Endothelial cell of umbilical vein (primary cell): ENCODE results near the gene OR4D2. TPM values are rescaled to one million over a fixed set of nuclear protein-coding genes. Genes with fewer than 3 reads are reported as not detected.

Experiments used
- BruUV-seq: library from RNA; stranded (reverse); fragments of 400-500 nt; replicated peaks from 2 replicates; lab custom pipeline; 2021; lab: Mats Ljungman, UMichigan
- CTCF ChIA-PET: fragments of 300-600, 350-600 bp; sonication (Branson Sonifier 250); formaldehyde crosslinking; loops from one replicate; lab custom pipeline; 2021; ENCODE audit warnings: antibody characterized with exemption, inconsistent platforms; lab: Charles Lee
- POLR2A ChIA-PET: fragments of 300-600, 350-600 bp; sonication (Branson Sonifier 250); formaldehyde crosslinking; loops from one replicate; lab custom pipeline; 2021; ENCODE audit warnings: antibody characterized with exemption, inconsistent platforms; lab: Charles Lee
- DNase-seq: peaks from one replicate; pipeline ENCODE4 v3.0.0-alpha.2; 2011; ENCODE audit warnings: low read depth, low spot score
- FAIRE-seq: peaks from 2 replicates; lab custom pipeline; 2011; peaks lifted over from hg19 to GRCh38; lab: Jason Lieb, UNC
- H2AFZ ChIP-seq: 2 replicates; pipeline ENCODE4 v1.6.0; 2012; ENCODE audit warnings: low read depth, low read length, control low read depth, inconsistent platforms
- H3K27ac ChIP-seq: 2 replicates; pipeline ENCODE4 v1.5.1; 2011; ENCODE audit warnings: low read depth, mild to moderate bottlenecking, control low read depth, low read length, moderate library complexity; ENCODE audit not compliant: insufficient read depth
- H3K27me3 ChIP-seq, 2 experiments: 2 replicates each; pipeline versions ENCODE4 v1.6.0 to v1.6.1; 2011; ENCODE audit warnings: low read length in 2 of 2, mixed read lengths in 1 of 2; ENCODE audit not compliant: control insufficient read depth in 2 of 2, insufficient read depth in 2 of 2
- H3K36me3 ChIP-seq, 2 experiments: 2 replicates in 1 of 2; 3 replicates in 1 of 2; pipeline ENCODE4 v1.5.1; 2011; ENCODE audit warnings: low read length in 2 of 2, mild to moderate bottlenecking in 1 of 2, moderate library complexity in 1 of 2; ENCODE audit not compliant: control insufficient read depth in 2 of 2, insufficient read depth in 2 of 2; ENCODE audit errors: extremely low read depth in 1 of 2
- H3K4me1 ChIP-seq: 3 replicates; pipeline ENCODE4 v1.5.1; 2011; ENCODE audit warnings: mild to moderate bottlenecking, low read length; ENCODE audit not compliant: control insufficient read depth, insufficient read depth; ENCODE audit errors: extremely low read depth
- H3K4me2 ChIP-seq: 2 replicates; pipeline ENCODE4 v1.6.1; 2011; ENCODE audit warnings: low read length, control low read depth, mixed read lengths; ENCODE audit not compliant: insufficient read depth
- H3K4me3 ChIP-seq, 3 experiments: fragments of 200-600 bp in 1 of 3; sonication (generic), shearing (Covaris generic) in 1 of 3; replicated peaks in 1 of 3; 2 replicates each; pipeline ENCODE4 v1.5.1; 2011 to 2016; ENCODE audit warnings: control low read depth in 3 of 3, low read length in 3 of 3, mild to moderate bottlenecking in 2 of 3, inconsistent platforms in 1 of 3, low read depth in 1 of 3, moderate library complexity in 1 of 3; ENCODE audit not compliant: insufficient read depth in 1 of 3
- H3K79me2 ChIP-seq: 2 replicates; pipeline ENCODE4 v1.6.0; 2012; ENCODE audit warnings: low read length, inconsistent platforms; ENCODE audit not compliant: control insufficient read depth, insufficient read depth
- H3K9ac ChIP-seq: replicated peaks from 2 replicates; pipeline ENCODE3; 2011; ENCODE audit warnings: low read length, control low read depth; ENCODE audit not compliant: insufficient read depth; ENCODE audit errors: extremely low read depth
- H3K9me1 ChIP-seq: replicated peaks from 3 replicates; pipeline ENCODE4 v1.6.0; 2011; ENCODE audit warnings: mild to moderate bottlenecking, low read length; ENCODE audit not compliant: control insufficient read depth, insufficient read depth; ENCODE audit errors: extremely low read depth
- H3K9me3 ChIP-seq: replicated peaks from 2 replicates; pipeline ENCODE4 v1.5.1; 2012; ENCODE audit warnings: low read length, inconsistent platforms; ENCODE audit not compliant: control insufficient read depth, insufficient read depth
- H4K20me1 ChIP-seq: replicated peaks from 2 replicates; pipeline ENCODE3; 2011; ENCODE audit warnings: mild to moderate bottlenecking, low read length; ENCODE audit not compliant: control insufficient read depth, insufficient read depth; ENCODE audit errors: extremely low read depth
- EZH2 ChIP-seq: IDR thresholded peaks from 2 replicates; pipeline ENCODE4 v1.6.1; 2012; ENCODE audit warnings: borderline replicate concordance, low read depth, mild to moderate bottlenecking, moderate library complexity, low read length, inconsistent platforms; ENCODE audit not compliant: severe bottlenecking
- FOS ChIP-seq: IDR thresholded peaks from 2 replicates; pipeline ENCODE4 v1.6.1; 2011; ENCODE audit warnings: mild to moderate bottlenecking, low read length, moderate library complexity, borderline replicate concordance; ENCODE audit not compliant: insufficient read depth
- GATA2 ChIP-seq: IDR thresholded peaks from 2 replicates; pipeline ENCODE4 v1.7.0; 2011; ENCODE audit warnings: low read depth, mild to moderate bottlenecking, moderate library complexity, mixed read lengths, low read length; ENCODE audit not compliant: insufficient read length, insufficient read depth
- JUN ChIP-seq: IDR thresholded peaks from 2 replicates; pipeline ENCODE4 v1.6.1; 2011; ENCODE audit warnings: borderline replicate concordance, low read depth; ENCODE audit not compliant: insufficient read length, insufficient read depth
- MYC ChIP-seq: IDR thresholded peaks from one replicate; pipeline ENCODE4 v1.6.1; 2011; ENCODE audit warnings: mild to moderate bottlenecking, low read depth, low read length
- POLR2A ChIP-seq: IDR thresholded peaks from 2 replicates; pipeline ENCODE4 v1.6.1; 2012; ENCODE audit warnings: low read depth, mild to moderate bottlenecking, control low read depth, low read length
- POLR2AphosphoS5 ChIP-seq: IDR thresholded peaks from 2 replicates; pipeline ENCODE4 v1.6.1; 2012; ENCODE audit warnings: low read depth, mild to moderate bottlenecking, control low read depth, low read length, moderate library complexity; ENCODE audit not compliant: insufficient read depth
- dilution Hi-C: fragments of 300-500 bp; cut with MboI; formaldehyde crosslinking; loops from one replicate; pipeline ENCODE4 v1.15.0; 2019; ENCODE audit warnings: low sequenced_read_pairs; ENCODE audit not compliant: extremely low pct_ligation_motif_present
- intact Hi-C: fragments of 100-400 bp; cut with micrococcal nuclease; formaldehyde crosslinking; loops from one replicate; pipeline ENCODE4 v1.10.0; 2022
- polyA plus RNA-seq, 4 experiments: library from polyadenylated mRNA; depleted of rRNA in 3 of 4; stranded (reverse) in 3 of 4; unstranded in 1 of 4; fragments of >200 nt; gene quantifications; 2 replicates each; pipeline versions ENCODE4 v1.2.1 to v1.2.3, GENCODE V29; 2011 to 2012; ENCODE audit warnings: missing spikeins in 1 of 4
- total RNA-seq: library from RNA; stranded (reverse); gene quantifications from 2 replicates; pipeline ENCODE4 v1.2.3, GENCODE V29; 2021
- TF ChIP-seq, protein P1 (sequence below), 2 donors: IDR thresholded peaks; 1 replicate in 1 of 2; 2 replicates in 1 of 2; pipeline ENCODE4 v1.5.1; 2011; ENCODE audit warnings: low read length in 2 of 2, mild to moderate bottlenecking in 2 of 2, moderate library complexity in 2 of 2, control low read depth in 1 of 2, inconsistent platforms in 1 of 2, low read depth in 1 of 2; ENCODE audit not compliant: insufficient read depth in 1 of 2; ENCODE audit errors: extremely low read depth in 1 of 2
- TF ChIP-seq, protein P2 (sequence below): IDR thresholded peaks from 2 replicates; pipeline ENCODE4 v1.6.1; 2011; ENCODE audit not compliant: insufficient read depth, insufficient read length

Gene OR4D2
- total and polyA plus RNA-seq, 2 donors (not counting 3 experiments of a cell fraction or from before 2014, with no cell fraction given) = not detected

DNA sequence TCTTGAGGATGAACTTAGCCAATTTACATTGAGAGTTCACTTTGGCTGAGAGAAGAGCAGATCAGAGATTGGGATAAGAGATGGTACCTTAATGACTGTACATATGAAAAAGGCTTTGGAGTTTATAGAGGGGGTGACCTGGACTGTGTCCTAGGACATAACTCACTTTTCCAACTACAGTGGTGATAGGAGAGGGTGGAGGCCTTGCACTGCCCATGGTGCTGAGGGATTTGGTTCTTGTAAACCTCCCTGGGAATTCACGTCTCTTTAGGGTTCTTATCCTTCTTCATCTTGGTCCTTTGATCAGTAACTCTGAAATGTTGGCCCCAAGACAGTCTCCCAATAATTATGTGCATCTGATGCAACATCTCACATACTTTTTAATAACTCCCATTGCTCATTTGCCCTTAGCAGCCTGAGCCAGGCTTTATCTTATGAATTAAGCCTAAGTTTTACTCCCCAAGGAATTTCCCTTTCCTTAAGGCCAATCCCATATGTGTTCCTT is 18.8 kb upstream of the OR4D2 start, which contains the start of gene OR4D1:
Gene OR4D1 (plus strand): TSS at position 455 of the 505 bp plus-strand sequence. CDS start 6,770 bp downstream, outside the sequence.
- H3K9me1 ChIP-seq = no peaks in the 10 kb centered on the region
- H3K4me2 ChIP-seq = no peak within 1 kb of the TSS
- H3K9me3 ChIP-seq = no peaks in the 10 kb centered on the region
- H3K27me3 ChIP-seq = peaks cover 5 to 8% of the 10 kb centered on the region in 2 experiments
- no peak within 1 kb of the TSS for H3K27ac ChIP-seq
- H3K79me2 ChIP-seq = no peaks in the 10 kb centered on the region
- ChIA-PET CTCF (interaction anchor here (2.0 kb wide), 1 partner anchor 12 kb away, joined by 5 read pairs; no protein-coding TSS in a partner anchor), POLR2A (no interaction called here)
- no peak within 1 kb of the TSS for H2AFZ ChIP-seq
- peaks cover under 1% of the 10 kb centered on the region for H3K4me1 ChIP-seq
- dilution Hi-C loops = no loop called here
- BruUV-seq = no TSS peak
- no peak within 1 kb of the TSS for H3K4me3 ChIP-seq
- no peaks in the 10 kb centered on the region for H4K20me1 ChIP-seq
- DNase-seq (no peak), FAIRE-seq (no peak)
- no peak for TF ChIP-seq MYC
- TF ChIP-seq, protein P1, sequence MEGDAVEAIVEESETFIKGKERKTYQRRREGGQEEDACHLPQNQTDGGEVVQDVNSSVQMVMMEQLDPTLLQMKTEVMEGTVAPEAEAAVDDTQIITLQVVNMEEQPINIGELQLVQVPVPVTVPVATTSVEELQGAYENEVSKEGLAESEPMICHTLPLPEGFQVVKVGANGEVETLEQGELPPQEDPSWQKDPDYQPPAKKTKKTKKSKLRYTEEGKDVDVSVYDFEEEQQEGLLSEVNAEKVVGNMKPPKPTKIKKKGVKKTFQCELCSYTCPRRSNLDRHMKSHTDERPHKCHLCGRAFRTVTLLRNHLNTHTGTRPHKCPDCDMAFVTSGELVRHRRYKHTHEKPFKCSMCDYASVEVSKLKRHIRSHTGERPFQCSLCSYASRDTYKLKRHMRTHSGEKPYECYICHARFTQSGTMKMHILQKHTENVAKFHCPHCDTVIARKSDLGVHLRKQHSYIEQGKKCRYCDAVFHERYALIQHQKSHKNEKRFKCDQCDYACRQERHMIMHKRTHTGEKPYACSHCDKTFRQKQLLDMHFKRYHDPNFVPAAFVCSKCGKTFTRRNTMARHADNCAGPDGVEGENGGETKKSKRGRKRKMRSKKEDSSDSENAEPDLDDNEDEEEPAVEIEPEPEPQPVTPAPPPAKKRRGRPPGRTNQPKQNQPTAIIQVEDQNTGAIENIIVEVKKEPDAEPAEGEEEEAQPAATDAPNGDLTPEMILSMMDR (IDR thresholded peaks at IDR 0.05; ENCODE audit: extremely low read depth in 1 of 2, insufficient read depth in 1 of 2, low read depth in 1 of 2, low read length in 2 of 2) = no peak
- H3K9ac ChIP-seq = no peak within 1 kb of the TSS
- intact Hi-C loops = no loop called here
- no peaks in the 10 kb centered on the region for H3K36me3 ChIP-seq

GRCh38 chr17:58148609-58149008 is 18.2 kb upstream of the OR4D2 start:
- no peaks in the 10 kb centered on the region for H3K79me2 ChIP-seq
- FAIRE-seq (no peak), DNase-seq (no peak)
- H3K4me2 ChIP-seq = no peak overlapping the region
- H3K27me3 ChIP-seq = peaks cover 5 to 8% of the 10 kb centered on the region in 2 experiments
- H3K4me1 ChIP-seq = peaks cover 3% of the 10 kb centered on the region
- no peak overlapping the region for H2AFZ ChIP-seq
- dilution Hi-C loops (no loop called here), intact Hi-C loops (no loop called here)
- no TSS peak for BruUV-seq
- H4K20me1 ChIP-seq = no peaks in the 10 kb centered on the region
- no peak for TF ChIP-seq FOS
- TF ChIP-seq, protein P1 (IDR thresholded peaks at IDR 0.05; ENCODE audit: extremely low read depth in 1 of 2, insufficient read depth in 1 of 2, low read depth in 1 of 2, low read length in 2 of 2) = no peak
- no peak for TF ChIP-seq POLR2A
- TF ChIP-seq GATA2 = no peak
- TF ChIP-seq POLR2AphosphoS5 = no peak
- no peak for TF ChIP-seq MYC
- TF ChIP-seq EZH2 = no peak
- TF ChIP-seq, protein P2, sequence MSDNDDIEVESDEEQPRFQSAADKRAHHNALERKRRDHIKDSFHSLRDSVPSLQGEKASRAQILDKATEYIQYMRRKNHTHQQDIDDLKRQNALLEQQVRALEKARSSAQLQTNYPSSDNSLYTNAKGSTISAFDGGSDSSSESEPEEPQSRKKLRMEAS = no peak
- TF ChIP-seq JUN = no peak
- H3K4me3 ChIP-seq = no peak overlapping the region
- no peak overlapping the region for H3K9ac ChIP-seq
- ChIA-PET CTCF (no interaction called here), POLR2A (no interaction called here)
- H3K9me3 ChIP-seq = no peaks in the 10 kb centered on the region
- H3K27ac ChIP-seq = no peak overlapping the region
- H3K36me3 ChIP-seq = no peaks in the 10 kb centered on the region
- no peaks in the 10 kb centered on the region for H3K9me1 ChIP-seq
